Activated CD8-positive, alpha-beta memory T cell treated with anti-CD3 and anti-CD28 coated beads, Interleukin-2, amount 50 U/mL, for 4 hours (primary cell): Measurements from ENCODE around the gene ZMPSTE24.

Source experiments
- DNase-seq: peaks from one replicate; pipeline ENCODE4 v3.0.0-alpha.2; 2020

The ZMPSTE24 gene

DNA sequence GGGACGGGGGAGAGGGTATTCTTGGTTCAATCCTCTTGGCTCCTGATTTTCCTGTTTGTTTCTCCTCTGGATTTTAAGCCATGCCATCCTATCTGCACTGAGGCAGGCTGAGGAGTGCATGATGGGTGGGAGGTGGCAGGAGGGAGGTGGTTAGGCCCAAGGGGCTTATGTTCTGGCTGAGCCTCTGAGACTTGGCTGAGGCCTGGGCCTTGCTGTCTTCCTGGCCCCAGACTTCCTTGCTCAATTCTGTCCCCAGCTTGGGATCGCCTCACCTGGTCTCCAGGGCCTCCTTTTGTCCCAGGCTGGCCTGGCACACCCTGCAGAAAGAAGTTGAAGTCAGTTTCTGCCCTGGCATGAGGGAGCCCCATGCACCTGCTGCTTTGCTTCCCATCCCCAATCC is 47.8 kb downstream of the ZMPSTE24 start:
- no peak for DNase-seq

DNA sequence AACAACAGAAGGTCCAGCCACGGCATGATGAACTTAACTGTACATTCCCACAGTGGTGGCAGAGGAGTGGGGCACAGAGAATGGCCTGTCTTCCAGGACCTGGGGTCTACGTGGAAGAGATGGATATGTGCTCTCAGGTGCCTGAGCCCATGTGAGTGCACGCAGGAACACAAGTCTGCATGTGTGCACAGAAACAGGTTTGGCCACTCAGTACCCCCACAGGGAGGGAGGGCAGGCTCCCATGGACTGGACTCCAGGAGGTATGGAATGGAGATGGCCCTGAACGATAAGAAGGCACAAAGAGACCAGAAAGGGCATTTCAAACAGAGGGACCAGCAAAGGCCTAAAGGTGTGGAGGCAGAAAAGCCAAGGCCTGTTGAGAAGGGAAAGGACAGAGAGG is 48.3 kb downstream of the ZMPSTE24 start:
- DNase-seq = no peak

DNA sequence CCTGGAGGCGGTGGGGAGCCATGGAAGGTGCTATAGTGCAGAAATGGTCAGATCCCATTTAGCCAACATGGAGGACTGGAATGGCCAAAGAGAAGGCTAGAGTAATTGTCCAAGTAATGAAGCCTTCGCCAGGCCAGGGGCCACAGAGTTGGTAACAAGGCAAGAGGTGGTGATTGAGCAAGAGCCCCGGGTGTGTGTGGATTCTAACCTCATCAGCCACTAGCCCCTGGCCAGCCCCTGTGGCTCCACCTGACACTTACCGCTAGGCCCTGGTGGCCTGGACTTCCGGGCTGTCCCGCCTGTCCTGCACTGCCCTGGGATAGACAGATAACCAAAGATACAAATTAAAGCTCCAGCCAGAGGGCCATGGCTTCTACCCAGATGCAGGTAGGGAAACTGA is 49.1 kb downstream of the ZMPSTE24 start:
- no peak for DNase-seq

DNA sequence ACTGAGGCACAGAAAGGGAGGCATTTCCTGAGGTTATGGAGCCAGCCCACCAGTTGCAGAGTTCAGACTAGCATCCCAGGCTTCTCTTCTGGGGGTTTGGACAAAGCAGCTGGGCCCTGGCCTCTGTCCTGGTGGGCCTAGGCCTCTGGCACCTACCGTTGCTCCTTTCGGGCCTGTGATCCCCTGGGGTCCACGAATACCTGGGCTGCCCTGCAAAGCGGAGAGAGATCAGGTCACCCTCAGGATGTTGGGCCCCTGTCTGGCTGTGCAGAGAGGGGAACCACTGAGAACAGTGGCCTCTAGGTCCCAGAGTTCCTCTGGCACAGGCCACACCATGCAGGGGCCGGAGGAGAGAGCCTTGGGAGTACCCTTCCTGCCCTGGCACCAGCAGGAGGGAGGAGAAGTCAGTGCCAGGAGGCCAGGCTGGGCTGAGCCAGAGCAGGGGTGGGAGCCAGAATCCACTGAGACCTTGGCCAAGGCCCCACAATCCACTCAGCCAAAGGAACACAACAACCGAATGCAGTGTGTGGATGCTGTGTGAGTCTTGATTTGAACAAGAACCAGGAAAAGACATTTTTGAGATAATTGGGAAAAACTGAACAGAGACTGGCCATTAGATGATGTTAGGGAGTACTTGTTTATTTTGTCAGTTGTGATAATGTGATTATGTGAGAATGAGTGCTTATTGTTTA is 50.1 kb downstream of the ZMPSTE24 start:
- no peak for DNase-seq

DNA sequence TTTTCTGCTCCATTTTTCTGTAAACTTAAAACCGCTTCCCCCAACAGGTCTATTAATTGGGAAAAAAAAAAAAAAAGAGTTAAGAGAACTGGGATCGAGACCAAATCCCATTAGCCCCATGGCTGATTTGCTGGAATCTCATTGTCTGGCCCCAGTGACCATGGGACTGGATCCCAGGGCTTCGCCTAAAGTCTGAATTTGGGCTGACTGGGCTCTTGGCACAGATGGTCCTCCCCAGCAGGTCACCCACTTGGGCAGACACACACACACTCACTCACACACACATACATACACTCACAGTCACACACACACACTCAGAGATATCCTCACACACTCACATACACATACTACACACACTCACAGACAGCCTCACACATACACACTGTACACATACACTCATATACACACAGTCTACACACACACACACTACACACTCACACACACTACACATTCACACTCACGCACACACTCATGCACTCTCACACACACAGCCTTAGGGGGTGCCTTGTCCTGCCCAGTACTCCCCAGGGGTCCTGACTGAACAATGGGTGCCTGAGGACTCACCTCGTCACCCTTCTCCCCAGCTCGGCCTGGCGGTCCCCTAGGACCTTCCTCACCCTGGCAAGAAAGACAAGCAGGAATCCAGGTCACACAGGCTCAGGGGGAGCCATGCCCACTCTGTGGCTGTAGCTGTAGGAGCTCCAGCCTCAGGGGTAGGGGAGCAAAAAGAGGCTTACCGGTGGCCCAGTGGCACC is 51.5 kb downstream of the ZMPSTE24 start:
- no peak for DNase-seq

DNA sequence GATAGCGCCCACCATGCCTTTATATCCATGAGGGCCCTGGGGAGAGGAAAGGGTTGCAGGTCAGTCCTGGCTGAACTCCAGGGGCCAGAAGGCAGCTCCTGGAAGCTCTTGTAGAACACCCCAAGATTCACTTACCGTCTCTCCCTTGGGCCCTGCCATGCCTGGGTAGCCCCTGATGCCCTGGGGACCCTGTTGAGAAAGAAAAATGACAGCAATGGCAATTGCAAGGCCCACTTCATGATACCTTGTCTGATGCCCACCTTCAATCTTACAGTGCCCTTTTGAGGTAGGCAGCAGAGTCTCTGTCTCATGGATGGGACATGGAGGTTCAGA is 52.1 kb downstream of the ZMPSTE24 start:
- no peak for DNase-seq

DNA sequence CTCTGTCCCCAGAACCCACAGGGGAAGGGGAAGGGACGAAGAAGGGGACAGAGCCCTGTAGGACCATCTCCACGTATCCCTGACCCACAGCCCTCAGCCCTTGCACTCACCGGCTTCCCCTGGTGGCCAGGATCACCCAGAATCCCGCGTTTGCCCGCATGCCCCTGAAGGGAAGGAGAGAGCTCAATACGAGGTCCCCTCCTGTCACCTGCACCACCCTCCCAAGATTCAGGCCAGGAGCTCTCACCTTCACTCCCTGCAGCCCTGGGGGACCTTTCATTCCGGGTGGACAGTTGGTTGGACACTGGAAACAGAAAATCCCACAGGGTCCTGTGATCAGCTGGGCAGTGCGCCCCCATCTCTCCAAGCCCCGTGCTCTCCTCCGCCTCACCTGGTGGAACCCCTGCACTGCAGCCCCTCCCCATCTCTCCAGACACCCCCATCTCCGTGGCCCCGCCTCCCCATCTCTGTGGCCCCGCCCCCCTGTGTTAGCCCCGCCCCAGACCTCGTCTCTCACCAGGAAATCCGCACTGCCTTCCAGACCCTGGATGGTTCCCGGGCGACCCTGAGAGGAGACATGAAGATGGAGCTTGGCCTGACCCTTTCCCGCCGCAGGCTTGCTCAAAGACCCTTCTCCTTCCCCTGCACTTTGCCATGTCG is 53.1 kb downstream of the ZMPSTE24 start:
- DNase-seq = no peak

DNA sequence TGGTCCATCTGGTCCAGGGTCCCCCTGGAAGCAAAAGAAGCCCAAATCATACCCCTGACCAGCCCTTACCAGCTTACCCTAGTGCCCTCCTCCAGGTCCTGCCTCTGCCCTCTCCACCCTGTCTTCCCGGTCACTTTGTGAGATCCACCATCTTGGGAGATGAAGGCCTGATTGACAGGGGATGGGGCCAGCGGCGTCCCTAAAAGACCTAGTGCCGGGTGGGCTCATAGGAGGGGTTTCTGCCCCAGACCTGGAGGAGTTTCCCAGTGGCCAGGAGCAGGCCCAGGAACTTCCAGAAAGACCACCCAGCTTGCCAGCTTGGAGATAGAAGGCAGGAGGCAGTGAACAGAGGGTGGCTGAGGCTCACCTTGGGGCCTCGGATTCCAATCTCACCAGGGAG is 53.7 kb downstream of the ZMPSTE24 start:
- DNase-seq = no peak

DNA sequence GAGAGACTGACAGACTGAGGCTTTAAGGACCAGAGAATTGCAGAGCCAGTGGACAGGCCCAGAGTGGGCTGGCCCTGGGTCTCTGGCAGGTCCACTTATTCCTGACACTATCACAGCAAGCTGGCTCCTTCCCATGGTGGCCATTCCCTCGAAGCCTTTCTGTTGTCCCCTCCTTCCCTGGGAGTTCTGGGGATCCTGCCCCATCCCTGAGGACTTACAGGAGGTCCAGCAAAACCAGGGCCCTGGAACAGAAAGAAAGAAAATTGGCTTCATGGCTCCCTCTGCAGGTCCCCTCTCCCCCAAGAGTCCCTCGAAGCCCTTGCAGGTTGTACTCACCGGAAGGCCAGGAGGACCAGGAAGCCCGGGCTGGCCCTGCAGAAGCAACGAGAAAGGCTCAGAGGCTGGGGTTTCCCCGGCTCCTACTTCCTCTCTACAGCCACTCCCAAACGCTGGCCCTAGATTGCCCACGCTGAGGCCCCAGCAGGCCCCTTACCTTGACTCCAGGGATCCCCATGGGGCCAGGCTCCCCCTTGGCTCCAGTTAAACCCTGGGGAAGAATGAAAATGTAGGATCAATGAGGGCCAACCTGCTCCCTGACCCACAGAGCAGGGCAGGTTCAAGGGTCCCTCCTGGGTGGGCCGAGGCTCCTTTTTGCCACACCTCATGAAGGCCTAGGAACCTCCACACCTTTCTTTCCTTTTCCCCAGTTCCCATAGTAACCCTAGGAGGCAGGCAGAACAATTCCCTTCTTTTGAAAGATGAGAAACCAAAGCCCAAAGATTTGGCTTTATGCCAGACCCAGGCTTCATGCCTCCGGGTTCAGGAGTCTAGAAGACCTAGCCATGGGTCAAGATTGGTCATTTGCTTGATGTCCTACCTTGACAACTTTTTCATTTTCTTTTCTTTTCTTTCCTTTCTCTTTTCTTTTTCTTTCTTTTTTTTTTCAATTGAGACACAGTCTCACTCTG is 54.5 kb downstream of the ZMPSTE24 start:
- DNase-seq = no peak

DNA sequence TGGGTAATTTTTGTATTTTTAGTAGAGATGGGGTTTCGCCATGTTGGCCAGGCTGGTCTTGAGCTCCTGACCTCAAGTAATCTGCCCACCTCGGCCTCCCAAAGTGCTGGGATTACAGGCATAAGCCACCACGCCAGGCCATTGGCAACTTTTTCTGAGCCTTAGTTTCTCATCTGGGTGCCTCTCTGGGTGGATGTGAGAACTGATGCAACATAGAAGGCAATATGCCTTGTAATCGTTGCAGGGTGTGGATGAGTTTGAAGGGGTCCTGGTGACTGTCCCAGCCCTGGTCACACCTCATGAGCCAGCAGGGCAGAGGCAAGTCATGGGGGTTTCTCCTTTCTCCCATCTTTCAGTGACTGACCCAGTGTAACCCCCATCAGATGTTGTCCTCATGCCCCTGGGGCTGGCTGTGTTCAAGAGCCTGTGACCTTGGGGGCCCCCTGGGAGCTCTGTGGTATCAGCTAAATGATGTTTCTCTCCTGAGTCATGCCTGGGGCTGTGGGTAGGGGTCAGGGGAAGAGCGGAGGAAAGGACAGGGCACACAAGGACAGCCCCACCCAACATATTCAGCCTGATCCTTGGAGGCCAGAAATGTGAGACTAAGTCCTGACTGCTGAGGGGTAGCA is 55.4 kb downstream of the ZMPSTE24 start:
- DNase-seq = no peak

DNA sequence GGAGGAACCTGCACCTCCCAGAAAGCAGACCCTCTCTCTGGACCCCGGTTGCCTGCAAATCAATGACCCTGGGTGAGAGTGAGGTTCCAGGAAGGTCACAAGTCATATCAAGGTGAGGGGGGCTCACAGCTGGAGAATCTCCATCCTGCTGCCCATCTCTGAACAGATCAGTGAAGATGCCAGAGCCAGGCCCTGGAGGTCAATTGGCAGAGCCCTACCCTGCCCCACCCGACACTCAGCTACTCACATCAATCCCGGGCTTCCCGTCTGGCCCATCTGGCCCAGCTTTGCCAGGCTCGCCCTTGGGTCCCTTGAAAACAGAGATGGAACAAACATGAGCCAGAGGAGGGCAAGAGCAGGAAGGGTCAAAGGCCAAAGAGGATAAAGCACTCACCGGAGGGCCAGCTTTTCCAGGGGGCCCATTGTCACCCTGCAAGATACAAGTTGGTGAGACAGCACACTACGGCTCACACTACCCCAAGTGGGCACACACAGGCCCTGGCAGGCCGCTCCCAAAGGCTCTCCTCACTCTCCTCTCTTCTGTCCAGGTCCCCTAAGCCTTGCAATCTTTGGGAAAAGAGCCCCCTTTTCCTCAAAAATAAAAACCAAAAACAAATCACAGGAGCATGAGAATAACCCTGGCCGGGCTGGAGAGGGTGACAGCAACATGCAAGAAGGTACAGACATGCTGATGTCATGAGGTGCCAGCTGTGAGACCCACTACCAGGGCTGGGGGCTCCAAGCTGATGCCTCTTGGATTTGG is 56.1 kb downstream of the ZMPSTE24 start:
- DNase-seq = no peak

DNA sequence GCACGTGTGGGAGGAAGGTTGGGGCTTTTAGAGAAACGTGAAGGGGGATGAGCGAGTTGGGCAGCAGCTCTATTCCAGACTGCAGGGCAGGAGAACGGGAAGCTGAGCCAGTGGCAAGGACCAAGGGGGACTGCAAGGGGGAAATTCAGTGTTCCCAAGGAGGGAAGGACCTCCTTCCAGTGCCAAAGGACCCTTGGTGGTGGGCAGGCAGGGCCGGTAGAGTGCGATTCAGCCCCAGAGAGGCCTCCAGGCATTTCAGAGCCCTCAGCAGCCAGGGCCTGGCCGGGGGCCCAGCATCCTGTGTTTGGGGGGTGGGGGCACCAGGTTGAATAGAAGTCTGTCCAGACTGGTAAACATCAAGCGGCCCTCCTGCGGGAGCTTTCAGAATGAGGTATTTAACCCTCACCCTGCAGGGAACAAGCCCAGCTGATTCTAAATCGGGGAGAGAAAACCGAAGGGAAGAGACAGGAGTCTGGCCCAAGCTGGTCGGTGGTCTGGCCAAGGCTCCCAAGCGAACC is 56.7 kb downstream of the ZMPSTE24 start:
- no peak for DNase-seq

DNA sequence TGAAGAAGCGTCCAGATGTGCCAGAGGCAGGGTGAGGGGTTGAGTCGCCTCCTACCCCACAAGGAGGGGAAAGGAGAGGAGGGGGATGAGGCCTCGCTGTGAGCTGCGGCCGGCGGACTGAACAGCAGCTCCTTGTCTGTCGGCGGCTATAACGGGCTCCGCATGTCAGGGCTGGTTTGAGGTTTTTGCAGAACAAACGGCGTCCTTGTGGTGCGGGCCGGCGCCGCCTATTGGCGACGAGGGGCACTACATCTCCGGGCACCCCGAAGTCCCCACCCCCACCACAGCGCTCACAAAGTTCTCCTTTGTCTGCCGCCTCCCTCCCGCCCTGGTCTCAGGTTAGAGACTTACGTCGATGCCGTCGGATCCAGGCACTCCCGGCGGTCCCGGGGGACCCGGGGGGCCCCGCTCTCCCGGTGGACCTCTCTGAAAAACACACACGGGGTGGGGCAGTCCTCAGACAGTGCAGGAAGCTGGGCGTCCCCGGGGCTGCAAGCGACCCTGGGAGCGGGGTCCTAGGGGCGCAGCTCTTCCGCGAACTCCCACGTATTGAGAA is 57.3 kb downstream of the ZMPSTE24 start:
- peak; percentile 84 for DNase-seq

DNA sequence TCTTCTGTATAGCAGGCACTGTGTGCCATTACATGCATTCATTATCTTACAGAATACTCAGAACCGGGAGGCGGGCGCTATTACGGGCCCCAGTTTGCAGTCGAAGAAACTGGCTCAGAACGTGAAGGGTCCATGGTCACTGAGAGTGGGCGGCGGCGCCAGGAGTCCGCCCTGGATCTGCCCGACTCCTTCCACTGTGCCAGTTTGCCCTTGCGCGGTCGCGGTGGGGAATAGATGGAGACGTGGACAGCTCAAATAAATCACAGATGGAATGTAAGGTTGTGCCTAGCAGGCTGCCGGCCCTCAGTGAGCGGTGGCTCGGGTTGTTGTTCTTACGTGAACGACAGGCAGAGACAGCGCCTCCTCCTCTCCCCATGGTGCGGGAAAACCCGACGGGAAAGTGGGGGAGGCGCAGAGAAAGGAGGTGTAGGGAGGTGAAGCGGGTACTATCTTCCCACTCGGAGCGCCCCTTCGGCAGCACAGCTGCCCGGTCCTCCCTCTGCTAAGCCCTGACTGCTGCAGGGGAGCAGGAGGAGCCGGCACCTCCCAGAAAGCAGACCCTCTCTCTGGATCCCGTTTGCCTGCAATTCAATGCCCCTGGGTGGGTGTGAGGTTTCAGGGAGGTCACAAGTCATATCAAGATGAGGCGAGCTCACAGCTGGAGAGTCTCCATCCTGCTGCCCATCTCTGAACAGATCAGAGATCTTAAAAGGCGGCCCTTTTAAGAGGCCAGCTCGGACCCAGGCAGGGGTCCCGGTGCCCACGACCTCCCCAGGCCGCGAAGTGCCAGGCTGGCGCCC is 58.0 kb downstream of the ZMPSTE24 start:
- DNase-seq = peak; percentile 28

DNA sequence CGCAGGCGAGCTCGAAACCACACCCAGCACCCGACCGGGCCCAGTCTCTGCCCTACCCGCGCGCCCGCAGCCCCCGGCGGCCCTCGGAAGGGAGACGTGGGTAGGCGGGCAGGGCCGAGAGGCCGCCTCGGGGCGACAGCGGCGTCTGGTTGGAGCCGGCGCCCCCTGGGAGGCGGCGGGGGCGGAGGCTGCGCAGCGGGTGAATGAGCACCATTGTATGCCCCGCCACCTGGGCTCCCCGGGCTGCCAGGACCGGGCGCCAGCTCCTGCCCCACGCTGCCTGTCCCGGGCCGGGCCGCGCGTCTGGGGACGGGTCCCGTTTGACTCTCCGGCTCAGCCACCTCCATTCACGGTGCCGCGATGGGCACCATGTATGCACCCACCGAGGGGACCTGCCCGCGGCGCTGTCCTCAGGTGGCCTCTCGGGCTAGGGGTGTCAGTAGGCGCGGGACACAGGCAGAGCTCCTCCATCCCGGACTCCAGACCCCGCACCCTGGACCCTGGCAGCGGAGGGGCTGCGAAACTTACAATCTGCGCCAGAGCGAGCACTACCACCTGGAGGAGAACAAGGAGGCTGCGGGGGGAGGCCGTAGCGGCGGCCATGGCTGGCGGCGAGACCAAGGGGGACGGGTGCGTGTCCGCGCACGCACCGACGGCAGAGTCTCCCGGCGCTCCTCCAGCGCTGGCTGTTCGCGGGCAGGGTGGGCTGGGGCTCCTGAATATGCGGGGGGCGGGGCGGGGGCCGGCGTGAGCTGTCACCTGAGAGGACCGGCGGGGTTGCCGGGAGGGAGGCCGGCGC is 58.8 kb downstream of the ZMPSTE24 start, which contains the start of gene COL9A2:
COL9A2 (minus strand) TSS at position 692 of the 799 bp plus-strand sequence; CDS start at position 603, 89 bp downstream.
- DNase-seq = peak; percentile 70

DNA sequence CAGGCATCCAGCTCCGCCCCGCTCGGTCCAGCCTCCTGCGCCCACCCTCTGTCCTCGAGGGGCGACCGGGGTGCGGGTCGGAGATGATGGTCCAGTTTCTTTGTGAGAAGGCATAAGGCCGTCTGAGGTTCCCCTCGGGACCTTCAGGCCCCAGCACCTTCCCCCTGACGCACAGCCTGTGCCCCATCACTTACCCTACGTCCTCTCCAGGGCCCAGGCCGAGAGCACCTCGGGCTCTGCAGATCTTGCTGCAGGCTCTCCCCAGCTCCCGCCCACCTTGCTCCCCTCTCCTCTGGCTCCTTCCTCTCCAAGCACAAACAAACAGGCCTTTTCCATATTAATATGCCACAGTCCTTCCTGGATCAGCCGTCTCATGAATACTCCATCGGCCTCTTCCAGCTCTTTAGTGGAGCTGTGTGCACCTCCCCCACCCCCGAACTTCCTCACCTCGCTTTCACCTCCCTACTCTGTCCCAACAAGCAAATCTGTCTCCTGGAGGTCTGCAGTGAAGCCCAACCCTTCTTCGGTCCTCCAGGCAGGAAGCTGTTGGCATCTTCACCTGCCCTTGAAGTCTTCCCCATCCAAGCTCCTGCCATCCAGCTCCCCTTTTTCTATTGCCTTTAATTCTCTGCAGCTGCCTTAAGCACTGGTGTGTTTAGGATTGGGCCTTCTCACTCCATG is 59.5 kb downstream of the ZMPSTE24 start:
- no peak for DNase-seq

DNA sequence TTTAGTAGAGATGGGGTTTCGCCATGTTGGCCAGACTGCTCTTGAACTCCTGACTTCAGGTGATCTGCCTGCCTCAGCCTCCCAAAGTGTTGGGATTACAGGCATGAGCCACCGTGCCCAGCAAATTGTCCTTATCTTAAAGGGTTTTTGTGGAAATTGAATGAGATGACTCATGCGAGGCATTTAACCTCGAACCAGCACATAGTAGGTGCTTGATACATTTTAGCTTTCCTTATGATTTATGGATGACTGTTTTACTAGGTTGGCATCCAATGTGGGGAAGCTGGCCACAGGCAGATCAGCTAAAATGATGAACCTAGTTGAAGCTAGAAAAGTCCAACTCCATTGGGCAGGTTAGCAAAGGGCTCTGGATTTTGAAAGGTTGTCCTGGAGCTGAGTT is 60.4 kb downstream of the ZMPSTE24 start:
- DNase-seq = no peak

DNA sequence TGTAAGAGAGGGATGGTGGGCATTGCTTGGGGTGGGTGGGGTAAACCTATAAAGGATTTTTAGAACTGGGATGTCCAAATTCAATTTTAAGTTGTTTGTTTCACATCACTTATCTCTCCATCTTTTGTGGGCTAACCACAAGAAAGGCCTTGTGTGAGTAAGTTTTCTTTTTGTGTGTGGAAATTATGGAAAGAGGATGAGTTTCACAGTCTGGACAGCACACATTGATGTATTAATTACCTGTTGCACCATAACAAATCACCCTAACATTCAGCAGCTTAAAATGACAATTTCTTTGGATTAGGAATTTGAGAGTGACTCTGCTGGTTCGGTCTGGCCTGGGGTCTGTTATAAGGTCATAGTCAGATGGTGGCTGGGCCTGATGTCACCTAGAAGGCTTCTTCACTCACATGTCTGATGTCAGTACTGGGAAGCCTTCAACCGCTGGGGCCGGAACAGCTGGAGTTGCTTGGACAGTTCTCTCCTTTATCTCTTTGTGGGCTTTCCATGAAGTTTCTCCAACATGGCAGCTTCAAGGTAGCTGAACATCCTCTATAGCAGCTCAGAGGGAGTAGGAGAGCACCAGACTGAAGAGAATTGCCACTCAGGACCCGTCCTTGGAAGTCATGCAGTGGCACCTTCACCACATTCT is 61.1 kb downstream of the ZMPSTE24 start:
- DNase-seq = no peak
